ENCODE results near the gene PRMT3. TPM values are rescaled to one million over a fixed set of nuclear protein-coding genes. Genes with fewer than 3 reads are reported as not detected.

Gene PRMT3
- total and polyA plus RNA-seq, 2 of the 13 experiments (the other 11 are each of a cell fraction or from before 2014, with no cell fraction given) = 9.1 to 27.7 TPM

DNA sequence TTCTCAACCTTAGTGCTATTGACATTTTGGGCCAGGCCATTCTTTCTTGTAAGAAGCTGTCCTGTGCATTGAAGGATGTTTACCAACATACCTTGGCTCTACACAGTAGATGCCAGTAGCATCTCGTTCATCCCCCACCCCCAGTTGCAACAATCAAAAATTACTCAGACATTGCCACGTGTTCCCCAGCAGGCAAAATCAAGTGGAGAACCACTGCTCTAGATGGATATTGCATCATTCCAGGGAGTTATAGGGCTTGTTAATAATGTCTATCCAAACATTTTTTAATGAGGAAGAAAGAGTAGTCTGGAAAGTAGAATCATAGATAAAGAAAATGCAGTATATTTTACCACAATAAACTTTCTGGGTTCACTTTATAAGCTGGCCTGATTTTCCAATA is 64.1 kb downstream of the PRMT3 start:
- Histone ChIP-seq H2AFZ (ENCODE audit: low read length) (no peak overlapping the region), H3K4me1 (ENCODE audit: insufficient read depth, low read length) (no peaks in the 10 kb centered on the region), H3K27ac (ENCODE audit: extremely low read length, insufficient read depth, low read length) (no peak overlapping the region), H3K27me3 (ENCODE audit: control insufficient read depth in 1 of 2, insufficient read depth in 2 of 2, low read length in 2 of 2) (no peaks in the 10 kb centered on the region; a peak in 1 of 5 replicates), H3K36me3 (replicated peaks in 1 of 2; ENCODE audit: control insufficient read depth in 1 of 2, insufficient read depth in 2 of 2, low read length in 2 of 2) (peaks cover 0 to 9% of the 10 kb centered on the region in 2 experiments; a peak in 3 of 5 replicates), H3K9ac (ENCODE audit: insufficient read depth, low read depth, low read length) (no peak overlapping the region), H4K20me1 (ENCODE audit: insufficient read depth, low read length) (no peaks in the 10 kb centered on the region; the same call in 1 of the 2 replicates), H3K4me2 (ENCODE audit: low read depth, low read length) (no peak overlapping the region), H3K9me3 (ENCODE audit: low read length) (no peaks in the 10 kb centered on the region), H3K79me2 (ENCODE audit: insufficient read depth, low read length) (no peaks in the 10 kb centered on the region), H3K4me3 (replicated peaks in 1 of 3; ENCODE audit: insufficient read depth in 1 of 3, low read depth in 2 of 3, low read length in 3 of 3) (no peak overlapping the region)
- DNase-seq (ENCODE audit: low spot score) (no peak), FAIRE-seq (no peak), ATAC-seq (no peak)
- BruUV-seq (replicated peaks) = no TSS peak
- WGBS (ENCODE audit: low lambda C conversion rate) = 93% methylated on average over 2 of the region's 2 CpGs
- TF ChIP-seq REPIN1 (CRISPR knock-in tag; IDR thresholded peaks at IDR 0.05; ENCODE audit: borderline replicate concordance, low read depth) (no peak), ATF7 (IDR thresholded peaks at IDR 0.05) (peak; percentile 41; the same call in 1 of the 2 replicates), ATF7 (CRISPR knock-in tag; IDR thresholded peaks at IDR 0.05) (no peak), ZNF546 (CRISPR knock-in tag; conservative IDR thresholded peaks at IDR 0.05) (no peak), TEAD2 (CRISPR knock-in tag; IDR thresholded peaks at IDR 0.05) (no peak), ZBTB7B (CRISPR knock-in tag; IDR thresholded peaks at IDR 0.05) (no peak), KLF13 (CRISPR knock-in tag; IDR thresholded peaks at IDR 0.05) (no peak)
- POLR2A ChIA-PET = no interaction called here
- intact Hi-C loops (cut with micrococcal nuclease; ENCODE audit: unreplicated experiment) (no loop called here), in situ Hi-C loops (cut with HindIII; ENCODE audit: extremely low pct_ligation_motif_present, low pct_unique_long_range_greater_than_20kb) (no loop called here)
- CTCF ChIA-PET (ENCODE audit: low intra/inter-chr PET ratio, low total read pairs) = no interaction called here

DNA sequence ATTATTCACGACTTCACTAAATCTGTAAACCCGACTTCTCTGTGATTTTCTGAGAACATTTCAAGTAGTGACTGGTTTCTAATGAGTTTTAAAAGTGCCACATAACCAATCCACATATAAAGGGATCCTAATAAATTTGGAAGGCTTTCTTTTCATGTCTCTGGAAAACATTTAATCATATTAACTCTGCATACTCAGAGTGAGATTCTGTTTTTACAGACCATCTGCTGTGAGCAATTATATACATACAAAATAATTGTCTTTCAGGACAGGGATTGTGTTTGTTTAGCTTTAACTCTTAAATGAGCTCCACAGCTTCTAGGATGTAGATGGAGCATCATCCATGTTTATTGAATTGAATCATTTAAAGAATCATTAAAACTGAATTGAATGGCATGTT is 65.1 kb downstream of the PRMT3 start:
- H3K4me1 ChIP-seq (ENCODE audit: insufficient read depth, low read length) = no peaks in the 10 kb centered on the region
- H4K20me1 ChIP-seq (ENCODE audit: insufficient read depth, low read length) = no peaks in the 10 kb centered on the region
- no peaks in the 10 kb centered on the region for H3K9me3 ChIP-seq (ENCODE audit: low read length)
- WGBS (ENCODE audit: low lambda C conversion rate) = 97% methylated on average over 2 of the region's 2 CpGs
- H3K27me3 ChIP-seq (ENCODE audit: control insufficient read depth in 1 of 2, insufficient read depth in 2 of 2, low read length in 2 of 2) = no peaks in the 10 kb centered on the region; a peak in 1 of 5 replicates
- H3K9ac ChIP-seq (ENCODE audit: insufficient read depth, low read depth, low read length) = no peak overlapping the region
- ChIA-PET CTCF (ENCODE audit: low intra/inter-chr PET ratio, low total read pairs) (no interaction called here), POLR2A (no interaction called here)
- no TSS peak for BruUV-seq (replicated peaks)
- H3K4me3 ChIP-seq (replicated peaks in 1 of 3; ENCODE audit: insufficient read depth in 1 of 3, low read depth in 2 of 3, low read length in 3 of 3) = no peak overlapping the region
- in situ Hi-C loops (cut with HindIII; ENCODE audit: extremely low pct_ligation_motif_present, low pct_unique_long_range_greater_than_20kb) = no loop called here
- H2AFZ ChIP-seq (ENCODE audit: low read length) = no peak overlapping the region
- peaks cover 0 to 8% of the 10 kb centered on the region in 2 experiments; a peak in 3 of 5 replicates for H3K36me3 ChIP-seq (replicated peaks in 1 of 2; ENCODE audit: control insufficient read depth in 1 of 2, insufficient read depth in 2 of 2, low read length in 2 of 2)
- no peak for FAIRE-seq
- no peak overlapping the region for H3K27ac ChIP-seq (ENCODE audit: extremely low read length, insufficient read depth, low read length)
- no peak overlapping the region for H3K4me2 ChIP-seq (ENCODE audit: low read depth, low read length)
- intact Hi-C loops (cut with micrococcal nuclease; ENCODE audit: unreplicated experiment) = no loop called here
- no peak for DNase-seq (ENCODE audit: low spot score)
- H3K79me2 ChIP-seq (ENCODE audit: insufficient read depth, low read length) = no peaks in the 10 kb centered on the region
- no peak for ATAC-seq
- TF ChIP-seq JUNB (CRISPR knock-in tag; IDR thresholded peaks at IDR 0.05; ENCODE audit: borderline replicate concordance) (no peak), DNMT3B (CRISPR knock-in tag; conservative IDR thresholded peaks at IDR 0.05) (no peak), ZNF296 (CRISPR knock-in tag; conservative IDR thresholded peaks at IDR 0.05) (no peak)
- TF ChIP-seq, protein P1, sequence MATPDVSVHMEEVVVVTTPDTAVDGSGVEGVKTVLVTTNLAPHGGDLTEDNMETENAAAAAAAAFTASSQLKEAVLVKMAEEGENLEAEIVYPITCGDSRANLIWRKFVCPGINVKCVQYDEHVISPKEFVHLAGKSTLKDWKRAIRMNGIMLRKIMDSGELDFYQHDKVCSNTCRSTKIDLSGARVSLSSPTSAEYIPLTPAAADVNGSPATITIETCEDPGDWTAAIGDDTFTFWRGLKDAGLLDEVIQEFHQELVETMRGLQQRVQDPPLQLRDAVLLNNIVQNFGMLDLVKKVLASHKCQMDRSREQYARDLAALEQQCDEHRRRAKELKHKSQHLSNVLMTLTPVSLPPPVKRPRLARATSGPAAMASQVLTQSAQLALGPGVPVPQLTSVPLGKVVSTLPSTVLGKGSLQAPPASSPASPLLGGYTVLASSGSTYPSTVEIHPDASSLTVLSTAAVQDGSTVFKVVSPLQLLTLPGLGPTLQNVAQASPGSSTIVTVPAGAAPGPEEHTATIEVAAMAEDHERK (CRISPR knock-in tag; IDR thresholded peaks at IDR 0.05; ENCODE audit: low read depth) = no peak
- TF ChIP-seq, protein P2, sequence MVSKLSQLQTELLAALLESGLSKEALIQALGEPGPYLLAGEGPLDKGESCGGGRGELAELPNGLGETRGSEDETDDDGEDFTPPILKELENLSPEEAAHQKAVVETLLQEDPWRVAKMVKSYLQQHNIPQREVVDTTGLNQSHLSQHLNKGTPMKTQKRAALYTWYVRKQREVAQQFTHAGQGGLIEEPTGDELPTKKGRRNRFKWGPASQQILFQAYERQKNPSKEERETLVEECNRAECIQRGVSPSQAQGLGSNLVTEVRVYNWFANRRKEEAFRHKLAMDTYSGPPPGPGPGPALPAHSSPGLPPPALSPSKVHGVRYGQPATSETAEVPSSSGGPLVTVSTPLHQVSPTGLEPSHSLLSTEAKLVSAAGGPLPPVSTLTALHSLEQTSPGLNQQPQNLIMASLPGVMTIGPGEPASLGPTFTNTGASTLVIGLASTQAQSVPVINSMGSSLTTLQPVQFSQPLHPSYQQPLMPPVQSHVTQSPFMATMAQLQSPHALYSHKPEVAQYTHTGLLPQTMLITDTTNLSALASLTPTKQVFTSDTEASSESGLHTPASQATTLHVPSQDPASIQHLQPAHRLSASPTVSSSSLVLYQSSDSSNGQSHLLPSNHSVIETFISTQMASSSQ (IDR thresholded peaks at IDR 0.05; ENCODE audit: low read depth) = no peak
- TF ChIP-seq, protein P2 (CRISPR knock-in tag; IDR thresholded peaks at IDR 0.05; ENCODE audit: borderline replicate concordance) = no peak
